Colonic mucosa (tissue), 4 donors: Measurements from ENCODE around the gene WBP4. TPM values are rescaled to one million over a fixed set of nuclear protein-coding genes. Genes with fewer than 3 reads are reported as not detected.

Experiments
- DNase-seq: peaks from one replicate; pipeline ENCODE4 v3.0.0-alpha.2; 2020
- H3K27ac ChIP-seq: fragments of 200-600 bp; one replicate; pipeline ENCODE4 v1.8.0; 2021
- H3K27me3 ChIP-seq: fragments of 200-600 bp; one replicate; pipeline ENCODE4 v1.8.0; 2021
- H3K36me3 ChIP-seq: fragments of 200-600 bp; one replicate; pipeline ENCODE4 v1.8.0; 2021
- H3K4me1 ChIP-seq: fragments of 200-600 bp; one replicate; pipeline ENCODE4 v1.8.0; 2021; ENCODE audit warnings: mild to moderate bottlenecking
- H3K4me3 ChIP-seq: fragments of 200-600 bp; one replicate; pipeline ENCODE4 v1.8.0; 2021
- H3K9ac ChIP-seq, 2 donors: one replicate each; pipeline ENCODE4 v1.7.0; 2013; ENCODE audit warnings: control low read depth in 2 of 2, low read depth in 2 of 2, low read length in 2 of 2
- H3K9me3 ChIP-seq: fragments of 200-600 bp; one replicate; pipeline ENCODE4 v1.8.0; 2021
- intact Hi-C: fragments of 100-400 bp; cut with DNase I; formaldehyde crosslinking; loops from one replicate; pipeline ENCODE4 v1.14.1; 2022
- total RNA-seq, 2 donors: library from RNA; stranded (reverse); fragmentation: NEBNext Ultra II Directional in 1 of 2; extraction: Animal tissue kit (Norgen Biotek cat#: 25700) in 1 of 2; gene quantifications; one replicate each; pipeline ENCODE4 v1.2.1, GENCODE V29; 2021
- TF ChIP-seq, protein P1 (sequence below): fragments of 200-600 bp; IDR thresholded peaks from one replicate; pipeline ENCODE4 v1.8.0; 2022; ENCODE audit warnings: antibody characterized with exemption, mild to moderate bottlenecking
- donor health status: healthy.
- donor health status: DM: no; HTN: no; CAD: no.
- donor health status: DM: no; HTN: no; CAD: no.

The WBP4 gene
- total RNA-seq, 2 donors from 2014 or later: 5.8 to 7.5 TPM

- Histone ChIP-seq H3K4me1 (no peaks in the 10 kb centered on the region), H3K27me3 (no peaks in the 10 kb centered on the region), H3K4me3 (no peak overlapping the region), H3K36me3 (no peaks in the 10 kb centered on the region), H3K9me3 (no peaks in the 10 kb centered on the region), H3K9ac (no peak overlapping the region), H3K27ac (no peak overlapping the region)
- TF ChIP-seq, protein P1, sequence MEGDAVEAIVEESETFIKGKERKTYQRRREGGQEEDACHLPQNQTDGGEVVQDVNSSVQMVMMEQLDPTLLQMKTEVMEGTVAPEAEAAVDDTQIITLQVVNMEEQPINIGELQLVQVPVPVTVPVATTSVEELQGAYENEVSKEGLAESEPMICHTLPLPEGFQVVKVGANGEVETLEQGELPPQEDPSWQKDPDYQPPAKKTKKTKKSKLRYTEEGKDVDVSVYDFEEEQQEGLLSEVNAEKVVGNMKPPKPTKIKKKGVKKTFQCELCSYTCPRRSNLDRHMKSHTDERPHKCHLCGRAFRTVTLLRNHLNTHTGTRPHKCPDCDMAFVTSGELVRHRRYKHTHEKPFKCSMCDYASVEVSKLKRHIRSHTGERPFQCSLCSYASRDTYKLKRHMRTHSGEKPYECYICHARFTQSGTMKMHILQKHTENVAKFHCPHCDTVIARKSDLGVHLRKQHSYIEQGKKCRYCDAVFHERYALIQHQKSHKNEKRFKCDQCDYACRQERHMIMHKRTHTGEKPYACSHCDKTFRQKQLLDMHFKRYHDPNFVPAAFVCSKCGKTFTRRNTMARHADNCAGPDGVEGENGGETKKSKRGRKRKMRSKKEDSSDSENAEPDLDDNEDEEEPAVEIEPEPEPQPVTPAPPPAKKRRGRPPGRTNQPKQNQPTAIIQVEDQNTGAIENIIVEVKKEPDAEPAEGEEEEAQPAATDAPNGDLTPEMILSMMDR: no peak
- intact Hi-C loops: loop anchor here (2.0 to 10.0 kb wide), 2 partner anchors 50 to 146 kb away; no protein-coding TSS in a partner anchor
- no peak for DNase-seq
Measured at GRCh38 chr13:41074523-41074922, 13.2 kb downstream of the WBP4 start.

- Histone ChIP-seq H3K27me3 (no peaks in the 10 kb centered on the region), H3K36me3 (no peaks in the 10 kb centered on the region), H3K27ac (no peak overlapping the region), H3K4me3 (no peak overlapping the region), H3K9ac (no peak overlapping the region), H3K4me1 (no peaks in the 10 kb centered on the region), H3K9me3 (no peaks in the 10 kb centered on the region)
- TF ChIP-seq, protein P1: no peak
- DNase-seq: no peak
- intact Hi-C loops: loop anchor here (2.0 to 10.0 kb wide), 2 partner anchors 50 to 146 kb away; no protein-coding TSS in a partner anchor
Measured at GRCh38 chr13:41075034-41075433, 13.7 kb downstream of the WBP4 start.

GRCh38 chr13:41075485-41075884 lies 14.2 kb downstream of the WBP4 start:
- TF ChIP-seq, protein P1: no peak
- DNase-seq: no peak
- no peaks in the 10 kb centered on the region for H3K9me3 ChIP-seq
- intact Hi-C loops: loop anchor here (2.0 to 10.0 kb wide), 2 partner anchors 49 to 145 kb away; no protein-coding TSS in a partner anchor
- H3K9ac ChIP-seq: no peak overlapping the region
- H3K27me3 ChIP-seq: no peaks in the 10 kb centered on the region
- no peaks in the 10 kb centered on the region for H3K4me1 ChIP-seq
- H3K4me3 ChIP-seq: no peak overlapping the region
- H3K36me3 ChIP-seq: no peaks in the 10 kb centered on the region
- no peak overlapping the region for H3K27ac ChIP-seq

DNA sequence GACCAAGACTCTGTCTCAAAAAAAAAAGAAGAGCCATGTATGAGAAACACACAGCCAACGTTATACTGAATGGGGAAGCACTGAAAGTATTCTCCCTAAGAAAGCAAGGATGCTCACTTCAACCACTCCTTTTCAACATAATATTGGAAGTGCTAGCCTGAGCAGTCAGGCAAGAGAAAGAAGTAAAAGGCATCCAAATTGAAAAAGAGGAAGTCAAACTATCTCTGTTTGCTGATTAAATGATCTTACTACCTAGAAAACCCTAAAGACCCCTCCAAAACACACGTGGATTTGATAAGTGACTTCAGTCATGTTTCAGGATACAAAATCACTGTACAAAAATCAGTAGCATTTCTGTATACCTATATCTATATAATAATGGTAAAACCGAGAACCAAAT lies 16.2 kb downstream of the WBP4 start:
- H3K4me1 ChIP-seq: no peaks in the 10 kb centered on the region
- H3K9ac ChIP-seq: no peak overlapping the region
- no peaks in the 10 kb centered on the region for H3K9me3 ChIP-seq
- intact Hi-C loops: loop anchor here (10.0 kb wide), 1 partner anchor 47 kb away; no protein-coding TSS in a partner anchor
- H3K36me3 ChIP-seq: no peaks in the 10 kb centered on the region
- no peak overlapping the region for H3K27ac ChIP-seq
- no peak for DNase-seq
- H3K4me3 ChIP-seq: no peak overlapping the region
- H3K27me3 ChIP-seq: no peaks in the 10 kb centered on the region
- TF ChIP-seq, protein P1: no peak

- H3K9me3 ChIP-seq: no peaks in the 10 kb centered on the region
- H3K4me3 ChIP-seq: no peak overlapping the region
- no peak overlapping the region for H3K27ac ChIP-seq
- H3K4me1 ChIP-seq: no peaks in the 10 kb centered on the region
- intact Hi-C loops: loop anchor here (10.0 kb wide), 1 partner anchor 45 kb away; no protein-coding TSS in a partner anchor
- TF ChIP-seq, protein P1: no peak
- H3K27me3 ChIP-seq: no peaks in the 10 kb centered on the region
- H3K36me3 ChIP-seq: no peaks in the 10 kb centered on the region
- DNase-seq: no peak
- no peak overlapping the region for H3K9ac ChIP-seq
Measured at GRCh38 chr13:41079725-41080124, 18.4 kb downstream of the WBP4 start.
